Right lobe of liver (tissue), 4 donors: ENCODE data around the gene CCDC28B.

ENCODE experiments used
- POLR2A ChIP-seq: fragments of 450-650 bp; IDR thresholded peaks from one replicate; pipeline ENCODE4 v1.6.1; 2017; ENCODE audit warnings: antibody characterized with exemption, mild to moderate bottlenecking
- TF ChIP-seq, protein P1 (sequence below), 4 donors: fragments of 200-600 bp in 3 of 4; fragments of 450-650 bp in 1 of 4; IDR thresholded peaks; one replicate each; pipeline versions ENCODE4 v1.5.1 to v1.8.0; 2016 to 2022; ENCODE audit warnings: antibody characterized with exemption in 4 of 4, mild to moderate bottlenecking in 2 of 4
- donor health status: DM: no; HTN: no; CAD: no.
- donor health status: DM: no; HTN: no; CAD: no.
- donor health status: DM: no; HTN: yes; CAD: no.

DNA sequence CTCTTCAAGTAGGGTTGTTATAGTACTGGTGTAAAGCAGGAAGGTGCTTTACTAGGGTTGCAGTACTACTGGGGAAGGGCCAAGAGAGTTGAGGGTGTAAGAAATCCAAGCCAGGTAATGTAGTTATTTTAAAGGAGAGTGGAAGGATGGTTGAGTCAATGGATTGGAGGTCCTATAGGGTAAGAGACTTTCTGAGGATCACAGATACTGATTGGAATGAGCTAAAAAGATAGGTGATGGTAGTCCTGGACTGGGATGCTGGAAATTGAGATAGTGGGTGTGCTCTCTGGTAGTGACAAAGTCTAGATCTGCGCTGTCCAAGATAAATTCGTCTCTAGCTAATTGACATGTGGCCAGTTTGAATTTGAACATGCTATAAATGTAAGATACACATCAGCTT is 13.9 kb upstream of the CCDC28B start:
- no peak for TF ChIP-seq POLR2A
- TF ChIP-seq, protein P1, sequence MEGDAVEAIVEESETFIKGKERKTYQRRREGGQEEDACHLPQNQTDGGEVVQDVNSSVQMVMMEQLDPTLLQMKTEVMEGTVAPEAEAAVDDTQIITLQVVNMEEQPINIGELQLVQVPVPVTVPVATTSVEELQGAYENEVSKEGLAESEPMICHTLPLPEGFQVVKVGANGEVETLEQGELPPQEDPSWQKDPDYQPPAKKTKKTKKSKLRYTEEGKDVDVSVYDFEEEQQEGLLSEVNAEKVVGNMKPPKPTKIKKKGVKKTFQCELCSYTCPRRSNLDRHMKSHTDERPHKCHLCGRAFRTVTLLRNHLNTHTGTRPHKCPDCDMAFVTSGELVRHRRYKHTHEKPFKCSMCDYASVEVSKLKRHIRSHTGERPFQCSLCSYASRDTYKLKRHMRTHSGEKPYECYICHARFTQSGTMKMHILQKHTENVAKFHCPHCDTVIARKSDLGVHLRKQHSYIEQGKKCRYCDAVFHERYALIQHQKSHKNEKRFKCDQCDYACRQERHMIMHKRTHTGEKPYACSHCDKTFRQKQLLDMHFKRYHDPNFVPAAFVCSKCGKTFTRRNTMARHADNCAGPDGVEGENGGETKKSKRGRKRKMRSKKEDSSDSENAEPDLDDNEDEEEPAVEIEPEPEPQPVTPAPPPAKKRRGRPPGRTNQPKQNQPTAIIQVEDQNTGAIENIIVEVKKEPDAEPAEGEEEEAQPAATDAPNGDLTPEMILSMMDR (IDR thresholded peaks at IDR 0.05), result no peak
